Measurements from ENCODE around the gene TMEM163. TPM values are rescaled to one million over a fixed set of nuclear protein-coding genes. Genes with fewer than 3 reads are reported as not detected.
"Not testable (repeated sequence)": the region's sequence is repeated elsewhere in the genome, so short reads cannot be mapped to it uniquely, and the experiment has no call there.

TMEM163 gene
- 0.25 and 0.30 TPM in 2 replicates for total RNA-seq

GRCh38 chr2:134718817-134719814, at the start of gene TMEM163:
Gene TMEM163 (minus strand): TSS chr2:134719000.
- intact Hi-C loops (cut with micrococcal nuclease): loop anchor here (10.0 kb wide), 1 partner anchor 196 kb away; the partner anchor contains the start of gene CCNT2

GRCh38 chr2:134766583-134766982, 47.8 kb upstream of the TMEM163 start:
- intact Hi-C loops (cut with micrococcal nuclease): no loop called here

- intact Hi-C loops (cut with micrococcal nuclease): no loop called here
These were observed 47.2 kb upstream of the TMEM163 start for GRCh38 chr2:134765987-134766386.

- intact Hi-C loops (cut with micrococcal nuclease): no loop called here
These were observed 45.4 kb upstream of the TMEM163 start for GRCh38 chr2:134764164-134764563.

- intact Hi-C loops (cut with micrococcal nuclease): no loop called here
These were observed 44.4 kb upstream of the TMEM163 start for GRCh38 chr2:134763164-134763710.

- intact Hi-C loops (cut with micrococcal nuclease): no loop called here
These were observed 43.7 kb upstream of the TMEM163 start for GRCh38 chr2:134762508-134762907.

- intact Hi-C loops (cut with micrococcal nuclease): no loop called here
These were observed 41.6 kb upstream of the TMEM163 start for GRCh38 chr2:134760385-134760784.

- intact Hi-C loops (cut with micrococcal nuclease): no loop called here
These were observed 39.8 kb upstream of the TMEM163 start for GRCh38 chr2:134758633-134759032.

GRCh38 chr2:134751981-134752380, 33.2 kb upstream of the TMEM163 start:
- intact Hi-C loops (cut with micrococcal nuclease): not testable (repeated sequence)

GRCh38 chr2:134745546-134745945, 26.7 kb upstream of the TMEM163 start:
- intact Hi-C loops (cut with micrococcal nuclease): no loop called here

- intact Hi-C loops (cut with micrococcal nuclease): no loop called here
These were observed 26.2 kb upstream of the TMEM163 start for GRCh38 chr2:134745023-134745422.

- intact Hi-C loops (cut with micrococcal nuclease): no loop called here
These were observed 21.1 kb upstream of the TMEM163 start for GRCh38 chr2:134739879-134740301.

GRCh38 chr2:134739236-134739878, 20.6 kb upstream of the TMEM163 start:
- intact Hi-C loops (cut with micrococcal nuclease): no loop called here

GRCh38 chr2:134738141-134738870, 19.5 kb upstream of the TMEM163 start:
- intact Hi-C loops (cut with micrococcal nuclease): no loop called here

GRCh38 chr2:134737671-134738070, 18.9 kb upstream of the TMEM163 start:
- intact Hi-C loops (cut with micrococcal nuclease): no loop called here

- intact Hi-C loops (cut with micrococcal nuclease): no loop called here
These were observed 17.5 kb upstream of the TMEM163 start for GRCh38 chr2:134736167-134736880.

GRCh38 chr2:134728163-134728562, 9.4 kb upstream of the TMEM163 start:
- intact Hi-C loops (cut with micrococcal nuclease): no loop called here

- intact Hi-C loops (cut with micrococcal nuclease): no loop called here
These were observed 8.6 kb upstream of the TMEM163 start for GRCh38 chr2:134727385-134727784.

GRCh38 chr2:134726645-134727044, 7.8 kb upstream of the TMEM163 start:
- intact Hi-C loops (cut with micrococcal nuclease): no loop called here

GRCh38 chr2:134725876-134726275, 7.1 kb upstream of the TMEM163 start:
- intact Hi-C loops (cut with micrococcal nuclease): no loop called here

- intact Hi-C loops (cut with micrococcal nuclease): no loop called here
These were observed 5.5 kb upstream of the TMEM163 start for GRCh38 chr2:134724341-134724740.
